Measurements from ENCODE around the gene HCAR1. TPM values are rescaled to one million over a fixed set of nuclear protein-coding genes. Genes with fewer than 3 reads are reported as not detected.
"Not testable (repeated sequence)": the region's sequence is repeated elsewhere in the genome, so short reads cannot be mapped to it uniquely, and the experiment has no call there.

HCAR1 gene
- total RNA-seq, 1 donor from 2014 or later = 6.0 TPM

DNA sequence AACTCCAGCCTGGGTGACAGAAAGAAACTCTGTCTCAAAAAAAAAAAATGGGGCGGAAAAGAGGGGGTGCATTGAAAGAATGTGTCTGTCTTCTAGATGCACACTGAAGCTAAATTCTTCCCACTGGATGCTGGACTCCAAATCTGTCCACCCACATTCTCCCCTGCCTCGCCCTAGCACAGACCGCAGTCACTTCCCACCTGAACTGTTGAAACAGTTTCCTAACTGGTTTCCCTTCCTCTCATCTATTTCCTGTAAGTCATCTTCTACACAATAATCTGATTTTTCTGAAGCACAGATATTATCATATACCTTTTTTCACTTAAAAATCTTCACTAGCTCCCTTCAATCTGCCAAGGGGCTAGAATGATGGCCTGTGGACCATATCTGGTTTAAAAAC is 1.5 kb upstream of the HCAR1 start:
- DNase-seq = peak; percentile 79
- Mint-ChIP-seq H3K4me1 (peaks cover 62% of the 10 kb centered on the region), H3K27me3 (no peaks in the 10 kb centered on the region)

DNA sequence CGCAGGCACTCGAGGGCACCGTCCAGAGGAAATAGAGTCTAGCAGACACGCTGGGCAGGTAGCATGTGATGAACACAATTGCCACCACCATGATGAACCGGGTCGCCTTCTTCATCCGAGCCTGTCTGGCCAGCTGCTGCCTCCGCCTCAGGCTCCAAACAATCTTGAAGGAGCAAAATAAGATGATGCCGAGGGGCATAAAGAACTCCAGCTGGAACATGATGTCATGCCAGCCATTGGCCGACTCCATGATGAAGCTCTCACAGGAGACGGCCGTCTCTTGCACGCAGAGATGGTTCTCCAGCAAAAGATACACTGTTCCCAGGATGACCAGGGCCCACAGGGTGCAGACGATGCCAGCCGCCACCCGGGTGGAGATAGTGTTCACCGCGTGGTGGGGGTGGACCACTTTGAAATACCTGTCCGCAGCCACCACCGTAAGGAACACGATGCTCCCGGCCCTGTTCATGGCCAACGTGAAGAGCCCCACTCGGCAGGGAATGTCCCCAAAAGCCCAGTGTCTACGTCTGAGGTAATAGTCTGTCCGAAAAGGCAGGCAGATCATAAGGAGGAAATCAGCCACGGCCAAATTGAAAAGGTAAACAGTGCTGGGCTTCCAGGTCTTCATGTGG is 945 bp downstream of the HCAR1 start:
- Mint-ChIP-seq H3K36me3 (ENCODE audit: low read depth) (peaks cover 14% of the 10 kb centered on the region), H3K4me3 (peak overlapping the region; percentile 78), H3K27me3 (no peaks in the 10 kb centered on the region), H3K9me3 (peaks cover 8% of the 10 kb centered on the region), H3K27ac (peak overlapping the region; percentile 91), H3K4me1 (peaks cover 76% of the 10 kb centered on the region)
- no peak for DNase-seq
- intact Hi-C loops (cut with micrococcal nuclease) = loop anchor here (5.0 to 10.0 kb wide), 2 partner anchors 277 to 645 kb away; no protein-coding TSS in a partner anchor

More for the DNA sequence above, 1.5 kb upstream of the HCAR1 start:
- Mint-ChIP-seq H3K36me3 (ENCODE audit: low read depth) (peaks cover 13% of the 10 kb centered on the region), H3K4me3 (peak overlapping the region; percentile 78), H3K27ac (peak overlapping the region; percentile 86), H3K9me3 (peaks cover 11% of the 10 kb centered on the region)
- intact Hi-C loops (cut with micrococcal nuclease) = loop anchor here (2.0 to 5.0 kb wide), 3 partner anchors 85 to 983 kb away; no protein-coding TSS in a partner anchor

DNA sequence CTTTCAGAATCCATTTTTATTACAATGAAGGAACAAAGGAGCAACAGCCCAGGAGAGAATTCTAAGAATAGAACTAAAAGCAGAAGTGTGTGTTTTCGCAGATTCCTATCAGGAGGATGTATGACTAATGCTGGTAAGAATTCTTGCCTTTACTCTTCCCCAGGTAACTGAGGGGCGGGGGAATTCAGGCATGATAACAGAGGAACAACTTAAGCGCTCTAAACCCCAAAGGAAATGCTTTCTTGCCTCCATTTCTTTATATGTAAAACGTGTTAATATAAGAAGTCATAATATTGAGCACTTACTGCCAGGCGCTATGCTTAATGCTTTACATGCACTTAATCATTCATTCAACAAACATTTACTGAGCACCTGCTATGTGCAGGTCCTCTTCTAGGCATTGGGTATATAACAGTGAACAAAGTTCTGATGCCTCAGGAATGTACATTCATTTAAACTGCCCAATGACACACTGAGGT is 4.5 kb downstream of the HCAR1 start:
- peak overlapping the region; percentile 92 for H3K27ac Mint-ChIP-seq
- peaks cover 59% of the 10 kb centered on the region for H3K4me1 Mint-ChIP-seq
- intact Hi-C loops (cut with micrococcal nuclease) = loop anchor here (10.0 kb wide), 1 partner anchor 641 kb away; no protein-coding TSS in a partner anchor
- H3K9me3 Mint-ChIP-seq = no peaks in the 10 kb centered on the region
- DNase-seq = peak; percentile 78
- peaks cover 17% of the 10 kb centered on the region for H3K36me3 Mint-ChIP-seq (ENCODE audit: low read depth)
- peak overlapping the region; percentile 68 for H3K4me3 Mint-ChIP-seq
- no peaks in the 10 kb centered on the region for H3K27me3 Mint-ChIP-seq

DNA sequence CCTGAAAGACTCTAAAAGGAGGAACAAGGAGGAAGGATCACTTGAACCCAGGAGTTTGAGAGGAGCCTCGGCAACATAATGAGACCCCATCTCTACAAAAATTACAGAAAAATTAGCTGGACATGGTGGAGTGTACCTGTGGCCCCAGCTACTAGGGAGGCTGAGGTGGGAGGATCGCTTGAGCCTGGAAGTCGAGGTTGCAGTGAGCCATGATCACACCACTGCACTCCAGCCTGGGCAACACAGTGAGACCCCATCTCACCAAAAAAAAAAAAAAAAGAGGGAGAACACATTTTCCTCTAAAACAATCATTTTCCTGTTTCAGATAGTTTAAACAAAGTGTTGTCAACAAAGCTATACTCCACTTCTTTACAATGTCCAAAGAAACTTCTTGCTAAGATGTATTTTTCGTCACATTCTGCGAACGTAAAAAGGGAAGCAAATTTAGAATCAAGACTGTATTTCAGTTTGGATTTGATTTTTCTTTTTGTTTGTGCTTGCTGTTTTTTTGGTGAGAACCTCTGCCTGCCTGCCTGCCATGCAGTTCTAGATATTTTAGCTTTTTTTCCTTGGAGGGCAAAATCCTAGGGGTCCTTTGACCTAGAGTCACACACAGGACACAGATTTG is 5.1 kb downstream of the HCAR1 start:
- Mint-ChIP-seq H3K27ac (peak overlapping the region; percentile 92), H3K9me3 (no peaks in the 10 kb centered on the region), H3K27me3 (no peaks in the 10 kb centered on the region), H3K4me1 (peaks cover 59% of the 10 kb centered on the region), H3K36me3 (ENCODE audit: low read depth) (peaks cover 19% of the 10 kb centered on the region), H3K4me3 (peak overlapping the region; percentile 68)
- no peak for DNase-seq
- intact Hi-C loops (cut with micrococcal nuclease) = loop anchor here (10.0 kb wide), 1 partner anchor 641 kb away; no protein-coding TSS in a partner anchor

DNA sequence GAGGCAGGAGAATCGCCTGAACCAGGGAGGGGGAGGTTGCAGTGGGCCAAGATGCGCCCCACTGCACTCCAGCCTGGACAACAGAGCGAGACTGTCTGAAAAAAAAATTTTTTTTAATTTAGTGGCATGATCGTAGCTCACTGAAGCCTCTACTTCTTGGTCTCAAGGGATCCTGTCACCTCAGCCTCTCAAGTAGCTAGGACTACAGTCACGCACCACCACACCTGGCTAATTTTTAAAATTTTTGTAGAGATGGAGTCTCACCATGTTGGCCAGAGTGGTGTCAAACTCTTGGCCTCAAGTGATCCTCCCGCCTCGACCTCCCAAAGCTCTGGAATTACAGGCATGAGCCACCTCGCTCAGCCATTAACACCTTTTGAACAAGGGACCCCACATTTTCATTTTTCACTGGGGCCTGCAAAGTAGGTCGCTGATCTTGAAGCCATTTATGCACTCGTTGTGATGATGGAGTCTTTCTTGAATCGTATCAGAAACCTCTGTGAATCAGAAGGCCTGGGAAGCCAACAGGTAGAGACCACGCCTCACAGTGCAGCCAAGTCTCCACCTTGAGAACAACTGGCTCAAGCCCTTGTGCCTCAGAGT is 5.9 kb downstream of the HCAR1 start:
- Mint-ChIP-seq H3K4me3 (peak overlapping the region; percentile 68), H3K27ac (peak overlapping the region; percentile 92), H3K9me3 (no peaks in the 10 kb centered on the region), H3K36me3 (ENCODE audit: low read depth) (peaks cover 20% of the 10 kb centered on the region), H3K4me1 (peaks cover 56% of the 10 kb centered on the region), H3K27me3 (no peaks in the 10 kb centered on the region)
- no peak for DNase-seq
- intact Hi-C loops (cut with micrococcal nuclease) = loop anchor here (5.0 to 10.0 kb wide), 2 partner anchors 153 to 640 kb away; no protein-coding TSS in a partner anchor

GRCh38 chr12:122722387-122722786 is 8.3 kb downstream of the HCAR1 start:
- Mint-ChIP-seq H3K4me1 (peaks cover 43% of the 10 kb centered on the region), H3K36me3 (ENCODE audit: low read depth) (peaks cover 13% of the 10 kb centered on the region), H3K9me3 (no peaks in the 10 kb centered on the region), H3K27ac (no peak overlapping the region), H3K27me3 (no peaks in the 10 kb centered on the region), H3K4me3 (no peak overlapping the region)
- no peak for DNase-seq
- intact Hi-C loops (cut with micrococcal nuclease) = loop anchor here (5.0 to 10.0 kb wide), 2 partner anchors 155 to 638 kb away; no protein-coding TSS in a partner anchor

GRCh38 chr12:122721057-122721545 is 9.5 kb downstream of the HCAR1 start:
- H3K9me3 Mint-ChIP-seq = no peaks in the 10 kb centered on the region
- no peaks in the 10 kb centered on the region for H3K27me3 Mint-ChIP-seq
- peaks cover 37% of the 10 kb centered on the region for H3K4me1 Mint-ChIP-seq
- DNase-seq = no peak
- H3K4me3 Mint-ChIP-seq = peak overlapping the region; percentile 63
- intact Hi-C loops (cut with micrococcal nuclease) = loop anchor here (2.0 to 10.0 kb wide), 3 partner anchors 74 to 636 kb away; no protein-coding TSS in a partner anchor
- peak overlapping the region; percentile 96 for H3K27ac Mint-ChIP-seq
- peaks cover 13% of the 10 kb centered on the region for H3K36me3 Mint-ChIP-seq (ENCODE audit: low read depth)

DNA sequence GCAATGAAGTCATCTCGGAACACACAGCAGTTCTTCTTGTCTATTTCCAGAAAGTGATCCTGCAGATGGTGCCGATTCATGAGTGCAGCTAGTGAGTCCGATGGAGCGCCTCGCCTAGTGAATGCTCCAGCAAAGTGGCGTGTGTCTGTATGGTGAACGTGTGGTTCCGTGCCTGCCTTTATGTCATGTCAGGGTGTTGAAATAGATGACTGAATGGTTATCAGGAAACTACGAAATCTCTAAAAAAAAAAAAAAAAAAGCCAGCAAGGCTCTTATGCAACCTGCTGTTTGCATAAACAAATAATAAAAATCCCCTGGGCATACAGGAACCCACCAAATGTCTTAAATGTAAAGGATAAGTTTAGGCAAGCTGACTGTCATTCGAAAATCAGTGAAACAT is 14.0 kb downstream of the HCAR1 start, which contains the start of gene HCAR3:
Gene HCAR3 (minus strand): TSS at position 154 of the 400 bp plus-strand sequence. CDS start 74 bp downstream, at position 80.
- intact Hi-C loops (cut with micrococcal nuclease) = not testable (repeated sequence)

DNA sequence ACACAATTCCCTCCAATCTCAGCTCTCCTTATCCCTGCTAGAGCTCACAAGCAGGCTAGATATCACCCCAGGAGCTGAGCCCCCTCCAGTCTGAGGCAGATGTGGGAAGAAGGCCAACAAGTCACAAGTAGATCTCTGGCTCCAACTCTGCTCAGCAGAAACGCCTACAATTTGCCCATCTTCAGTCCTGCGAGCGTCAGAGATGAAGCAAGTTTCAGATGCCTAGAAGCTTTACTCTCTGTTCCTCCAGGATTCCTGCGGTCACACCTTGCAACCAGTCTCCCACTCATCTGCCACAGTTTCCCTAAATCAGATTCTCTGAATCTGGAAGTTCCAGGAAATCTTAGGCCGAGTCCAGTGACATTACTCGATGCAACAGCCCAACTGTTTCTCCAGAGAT is 15.4 kb downstream of the HCAR1 start:
- intact Hi-C loops (cut with micrococcal nuclease); H3K9me3 Mint-ChIP-seq; H3K36me3 Mint-ChIP-seq (ENCODE audit: low read depth); H3K4me3 Mint-ChIP-seq; H3K27ac Mint-ChIP-seq; DNase-seq; H3K27me3 Mint-ChIP-seq; H3K4me1 Mint-ChIP-seq: not testable (repeated sequence)

More for the DNA sequence above, 14.0 kb downstream of the HCAR1 start, which contains the start of gene HCAR3:
- not testable (repeated sequence) for H3K36me3 Mint-ChIP-seq (ENCODE audit: low read depth); DNase-seq; H3K4me3 Mint-ChIP-seq; H3K27ac Mint-ChIP-seq; H3K9me3 Mint-ChIP-seq; H3K27me3 Mint-ChIP-seq
- peaks cover 14% of the 10 kb centered on the region for H3K4me1 Mint-ChIP-seq

GRCh38 chr12:122713491-122714188 is 17.0 kb downstream of the HCAR1 start:
- H3K4me1 Mint-ChIP-seq; intact Hi-C loops (cut with micrococcal nuclease); H3K27me3 Mint-ChIP-seq; DNase-seq; H3K27ac Mint-ChIP-seq; H3K9me3 Mint-ChIP-seq; H3K36me3 Mint-ChIP-seq (ENCODE audit: low read depth); H3K4me3 Mint-ChIP-seq: not testable (repeated sequence)

DNA sequence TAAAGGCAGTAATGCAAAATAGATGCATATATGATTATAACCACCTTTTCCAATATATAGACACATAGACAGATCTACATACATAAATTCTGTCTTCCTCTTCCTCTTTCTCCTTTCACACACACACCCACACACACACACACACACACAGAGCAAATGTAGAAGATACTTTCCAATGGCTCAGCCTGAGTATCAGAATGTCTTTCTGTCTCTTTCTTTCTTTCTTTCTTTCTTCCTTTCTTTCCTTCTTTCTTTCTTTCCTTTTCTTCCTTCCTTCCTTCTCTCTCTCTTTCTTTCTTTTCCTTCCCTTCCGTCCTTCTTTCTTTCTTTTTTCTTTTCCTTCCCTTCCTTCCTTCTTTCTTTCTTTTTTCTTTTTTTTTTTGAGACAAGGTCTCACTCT is 19.4 kb downstream of the HCAR1 start:
- H3K4me3 Mint-ChIP-seq; H3K4me1 Mint-ChIP-seq; DNase-seq; intact Hi-C loops (cut with micrococcal nuclease); H3K27me3 Mint-ChIP-seq; H3K27ac Mint-ChIP-seq; H3K36me3 Mint-ChIP-seq (ENCODE audit: low read depth); H3K9me3 Mint-ChIP-seq: not testable (repeated sequence)

- H3K36me3 Mint-ChIP-seq (ENCODE audit: low read depth); DNase-seq; H3K27ac Mint-ChIP-seq; H3K4me1 Mint-ChIP-seq; H3K27me3 Mint-ChIP-seq; H3K9me3 Mint-ChIP-seq; intact Hi-C loops (cut with micrococcal nuclease); H3K4me3 Mint-ChIP-seq: not testable (repeated sequence)
These were observed 20.3 kb downstream of the HCAR1 start for GRCh38 chr12:122710341-122710740.

GRCh38 chr12:122709287-122709686 is 21.4 kb downstream of the HCAR1 start:
- H3K9me3 Mint-ChIP-seq; DNase-seq; H3K27me3 Mint-ChIP-seq; H3K4me1 Mint-ChIP-seq; H3K36me3 Mint-ChIP-seq (ENCODE audit: low read depth); H3K27ac Mint-ChIP-seq; H3K4me3 Mint-ChIP-seq; intact Hi-C loops (cut with micrococcal nuclease): not testable (repeated sequence)
